ENCODE measurements around the gene KRTAP13-2.

KRTAP13-2 gene, protein sequence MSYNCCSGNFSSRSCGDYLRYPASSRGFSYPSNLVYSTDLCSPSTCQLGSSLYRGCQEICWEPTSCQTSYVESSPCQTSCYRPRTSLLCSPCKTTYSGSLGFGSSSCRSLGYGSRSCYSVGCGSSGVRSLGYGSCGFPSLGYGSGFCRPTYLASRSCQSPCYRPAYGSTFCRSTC

GRCh38 chr21:30372139-30372770 lies at the start of gene KRTAP13-2:
TSS of gene KRTAP13-2 (minus strand) at chr21:30372271. CDS start at chr21:30372213, 58 bp downstream.
- DNase-seq = no peak

- no peak for DNase-seq
Observed at GRCh38 chr21:30415993-30416392, 43.9 kb upstream of the KRTAP13-2 start.

GRCh38 chr21:30408782-30409494 lies 36.9 kb upstream of the KRTAP13-2 start:
- no peak for DNase-seq

GRCh38 chr21:30395731-30396130 lies 23.7 kb upstream of the KRTAP13-2 start, which contains the start of gene KRTAP13-1:
TSS of gene KRTAP13-1 (plus strand) at chr21:30396031. CDS start at chr21:30396087, 56 bp downstream.
- DNase-seq = no peak

- no peak for DNase-seq
Observed at GRCh38 chr21:30391492-30392025, 19.5 kb upstream of the KRTAP13-2 start.

- DNase-seq = no peak
Observed at GRCh38 chr21:30382201-30382600, 10.1 kb upstream of the KRTAP13-2 start.

DNA sequence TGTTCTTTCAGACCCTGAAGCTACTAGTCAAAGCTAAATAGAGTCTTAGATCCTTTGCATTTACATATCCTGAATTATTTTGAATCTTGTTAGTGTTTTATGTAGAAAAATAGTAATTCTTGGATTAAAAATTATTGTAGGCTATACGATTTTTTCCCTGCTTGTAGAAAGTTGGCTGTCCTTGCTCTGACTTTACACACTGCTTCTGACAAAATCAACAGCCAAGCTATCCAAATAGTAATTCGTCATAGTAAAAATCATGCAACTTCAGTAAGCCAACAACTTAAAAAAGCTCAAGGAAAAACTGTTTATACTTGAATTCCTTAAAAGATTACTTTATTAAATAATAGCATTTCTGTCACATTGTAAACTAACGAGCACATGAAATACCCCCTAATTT lies 16.2 kb downstream of the KRTAP13-2 start:
- no peak for DNase-seq

DNA sequence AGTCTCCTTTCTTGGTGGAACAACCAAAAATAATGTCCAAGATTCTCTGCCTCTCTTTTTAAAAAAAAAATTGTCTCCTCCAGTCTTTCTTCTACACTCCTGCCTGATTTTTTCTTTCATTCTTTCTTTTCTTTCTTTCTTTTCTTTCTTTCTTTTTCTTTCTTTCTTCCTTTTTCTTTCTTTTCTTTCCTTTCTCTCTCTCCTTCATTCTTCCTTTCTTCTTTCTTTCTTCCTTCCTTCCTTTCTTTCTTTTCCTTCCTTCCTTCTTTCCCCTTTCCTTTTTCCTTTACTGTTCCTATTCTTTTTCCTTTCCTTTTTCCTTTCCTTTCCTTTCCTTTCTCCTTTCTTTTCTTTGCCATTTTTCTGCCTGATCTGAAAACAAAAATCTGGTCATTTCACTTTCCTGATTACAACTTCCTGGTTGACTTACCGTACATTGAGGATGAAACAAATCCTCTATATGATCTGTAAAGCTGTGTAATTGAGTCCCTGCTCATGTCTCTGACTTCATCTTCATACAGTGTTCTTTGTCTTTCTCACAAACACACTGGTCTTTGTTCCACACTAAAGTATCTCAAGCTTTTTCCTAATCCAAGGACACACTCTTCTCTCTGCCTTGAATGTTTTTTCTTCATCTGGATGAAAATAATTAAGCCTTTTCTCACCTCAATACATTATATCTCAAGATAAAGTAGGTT lies 17.6 kb downstream of the KRTAP13-2 start:
- DNase-seq = no peak

DNA sequence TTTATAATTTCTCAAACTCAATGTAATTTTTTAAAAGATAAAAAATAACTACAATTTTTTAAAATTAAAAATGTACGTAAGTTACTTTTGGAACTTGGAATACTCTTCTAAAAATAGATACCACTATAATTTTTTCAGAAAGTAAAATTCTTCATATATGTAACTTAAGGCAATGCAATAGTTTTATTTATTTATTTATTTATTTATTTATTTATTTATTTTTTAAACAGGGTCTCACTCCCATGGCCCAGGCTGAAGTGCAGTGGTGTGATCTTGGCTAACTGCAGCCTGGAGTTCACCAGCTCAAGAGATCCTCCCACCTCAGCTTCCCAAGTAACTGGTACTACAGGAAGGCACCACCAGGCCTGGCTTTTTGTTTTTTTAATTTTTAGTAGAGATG lies 20.5 kb downstream of the KRTAP13-2 start:
- no peak for DNase-seq

DNA sequence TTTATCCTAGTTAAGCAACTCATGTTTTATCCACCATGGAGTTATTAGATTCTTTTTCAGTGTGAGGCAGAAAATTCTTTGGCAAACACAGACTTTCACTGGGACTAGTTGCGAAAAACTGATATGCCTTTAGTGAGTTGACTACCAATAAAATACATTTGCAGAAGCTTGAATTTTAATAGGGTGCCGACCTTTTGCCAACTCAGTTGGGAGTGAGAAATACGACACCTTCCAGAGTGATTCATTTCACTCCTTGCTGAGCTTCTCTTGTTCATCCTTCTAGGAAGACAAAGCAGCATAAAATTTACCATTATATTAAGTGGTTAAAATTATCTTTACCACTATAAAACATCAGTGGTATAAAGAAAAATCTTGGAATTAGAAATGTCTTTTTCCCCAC lies 22.5 kb downstream of the KRTAP13-2 start:
- no peak for DNase-seq

- DNase-seq = no peak
Observed at GRCh38 chr21:30348506-30348905, 23.6 kb downstream of the KRTAP13-2 start, which contains the start of gene KRTAP23-1. TSS of gene KRTAP23-1 (minus strand) at chr21:30348606. CDS start at chr21:30348606, 0 bp downstream.

- DNase-seq = no peak
Observed at GRCh38 chr21:30345014-30345413, 27.1 kb downstream of the KRTAP13-2 start.

DNA sequence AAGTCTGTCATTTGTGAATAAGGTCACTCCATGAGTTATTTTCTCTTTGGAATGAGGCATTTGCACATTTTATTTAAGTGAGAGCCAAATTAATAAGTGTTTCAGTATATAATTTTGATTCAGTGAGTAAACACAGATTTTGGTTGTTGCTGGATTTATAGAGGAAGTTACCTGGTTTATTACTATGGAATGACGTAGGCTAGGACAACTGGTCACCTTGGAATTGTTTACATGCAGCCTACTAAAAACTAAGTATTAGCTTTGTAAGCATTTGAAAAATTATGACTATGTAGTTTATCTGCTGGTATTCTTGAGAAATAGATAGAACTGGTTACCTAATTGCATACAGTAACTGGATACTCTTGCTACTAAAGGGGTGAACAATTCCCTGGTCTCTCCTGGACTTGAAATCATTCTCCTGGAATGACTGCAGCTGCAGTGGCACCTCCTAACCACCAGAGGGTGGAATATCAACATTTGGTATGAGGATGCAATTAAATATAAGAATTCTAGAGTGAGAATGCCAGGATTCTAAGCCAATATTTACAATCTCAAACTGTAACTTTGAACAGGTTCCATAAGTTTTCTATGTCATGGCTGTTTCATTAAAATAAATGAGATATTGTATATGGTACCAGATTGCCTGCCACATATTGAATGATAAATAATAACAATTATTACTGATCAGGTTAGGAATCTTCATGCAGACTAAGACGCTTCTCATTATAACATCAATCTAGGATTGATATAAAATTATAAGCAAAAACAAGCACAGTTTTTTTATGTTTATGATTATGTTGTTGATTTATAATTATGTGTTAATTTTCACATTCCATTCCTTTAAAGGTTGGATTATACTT lies 31.1 kb downstream of the KRTAP13-2 start:
- DNase-seq = no peak

GRCh38 chr21:30338717-30339116 lies 33.4 kb downstream of the KRTAP13-2 start:
- DNase-seq = no peak

- DNase-seq = no peak
Observed at GRCh38 chr21:30337772-30338171, 34.3 kb downstream of the KRTAP13-2 start.

DNA sequence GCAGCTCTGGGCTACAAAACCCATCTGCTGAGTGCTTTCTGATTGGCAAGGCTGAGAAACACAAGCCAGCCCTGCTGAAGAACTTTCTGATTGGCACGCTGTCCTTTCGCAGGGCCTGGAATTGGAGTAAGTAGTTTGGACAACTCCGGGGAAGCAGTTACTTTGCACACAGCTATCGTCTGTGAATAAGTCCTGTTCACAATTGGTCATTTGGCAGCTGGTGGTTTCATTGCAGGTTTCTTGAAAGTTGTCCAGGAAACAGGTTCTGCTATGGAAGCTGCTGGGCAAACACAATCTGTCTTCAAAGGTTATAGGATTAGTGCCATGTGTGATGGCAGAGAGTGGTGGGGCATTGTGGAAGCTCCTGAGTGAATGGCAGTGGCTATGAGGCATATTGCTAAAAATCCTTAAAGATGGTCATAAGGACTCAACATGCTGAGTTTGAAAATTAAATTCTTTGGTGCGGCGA lies 34.8 kb downstream of the KRTAP13-2 start, which contains the start of gene KRTAP27-1:
Gene KRTAP27-1, minus strand, starts transcription at position 419 of the 469 bp plus-strand sequence. Its CDS starts 26 bp downstream, at position 393.
- no peak for DNase-seq

- no peak for DNase-seq
Observed at GRCh38 chr21:30336596-30336995, 35.5 kb downstream of the KRTAP13-2 start.

DNA sequence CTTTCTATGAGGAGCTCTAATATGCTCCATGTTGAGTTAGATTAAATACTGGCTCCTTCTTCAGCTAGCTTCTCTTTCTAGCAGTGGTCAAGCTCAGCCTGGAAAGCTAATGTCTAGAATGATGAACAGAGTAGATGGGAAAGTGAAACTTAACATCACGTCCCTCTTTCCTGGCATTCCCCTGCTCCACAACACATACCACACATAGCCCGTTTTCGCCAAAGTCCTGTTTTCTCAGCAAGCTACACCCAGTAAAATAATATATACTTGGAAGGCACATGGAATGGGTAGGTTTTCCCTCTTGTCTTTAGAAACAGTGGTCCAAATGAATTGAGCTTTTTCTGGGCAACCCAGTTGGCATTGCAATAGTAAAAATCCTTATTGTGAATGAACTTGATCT lies 38.3 kb downstream of the KRTAP13-2 start:
- no peak for DNase-seq

- DNase-seq = no peak
Observed at GRCh38 chr21:30332681-30333080, 39.4 kb downstream of the KRTAP13-2 start.

DNA sequence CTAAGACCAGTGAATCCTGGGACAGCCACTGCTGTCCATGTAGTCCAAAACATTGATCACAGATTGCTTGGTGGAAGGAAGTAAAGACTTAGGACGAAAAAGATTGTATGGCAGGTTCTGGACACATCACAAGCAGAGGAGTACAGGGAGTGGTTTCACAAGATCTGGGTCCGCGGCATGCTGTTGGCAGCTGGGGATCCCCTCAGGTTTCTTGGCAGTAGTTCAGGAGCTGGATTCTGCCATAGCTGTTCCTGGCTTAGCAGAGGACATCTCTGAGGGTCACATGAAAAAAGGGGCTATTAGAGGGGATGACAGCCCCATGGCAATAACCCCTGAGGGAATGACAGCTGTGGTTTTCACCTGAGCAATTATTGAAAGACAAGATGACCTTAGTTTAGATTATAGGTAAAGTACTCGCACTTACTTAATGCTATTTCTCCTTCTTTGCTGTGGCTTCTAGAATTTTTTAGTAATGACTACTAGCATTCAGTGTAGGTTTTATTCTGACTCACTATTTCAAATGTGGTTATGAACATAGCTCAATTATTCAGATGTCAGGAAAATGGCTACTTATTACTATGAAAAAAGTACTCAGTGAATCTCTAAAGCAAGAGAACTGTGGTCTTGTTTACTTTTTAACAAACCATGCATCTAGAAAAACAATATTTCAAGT lies 42.7 kb downstream of the KRTAP13-2 start:
- no peak for DNase-seq

DNA sequence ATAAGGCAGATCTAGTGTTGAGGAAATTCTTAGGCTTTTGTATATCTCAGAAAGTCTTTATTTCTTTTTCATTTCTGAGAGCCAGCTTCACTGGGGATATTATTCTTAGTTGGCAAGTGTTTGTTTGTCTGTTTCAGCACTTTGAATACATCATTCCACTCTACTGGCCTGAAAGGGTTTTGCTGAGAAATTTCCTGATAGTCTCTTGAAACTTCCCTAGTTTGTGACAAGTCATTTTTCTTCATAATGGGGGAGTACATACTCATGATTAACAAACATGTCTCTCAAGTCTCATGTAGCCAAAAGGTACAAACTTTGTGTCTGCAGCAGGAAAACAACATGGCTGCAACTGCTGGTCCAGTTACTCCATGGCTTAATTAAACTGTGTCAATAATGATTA lies 45.7 kb downstream of the KRTAP13-2 start:
- DNase-seq = no peak
